A549 (cell line): ENCODE measurements around the gene SF3B5.

Experiments
- CHD2 ChIP-seq: fragments of 150-350 bp; IDR thresholded peaks from 2 replicates; pipeline ENCODE4 v1.6.1; 2014; ENCODE audit warnings: low read length; ENCODE audit not compliant: partially characterized antibody
- EP300 ChIP-seq, 2 experiments: fragments of >200 bp; sonication (Bioruptor Twin); formaldehyde crosslinking; IDR thresholded peaks; 2 replicates in 1 of 2; 3 replicates in 1 of 2; pipeline ENCODE4 v1.6.1; 2016 to 2017
- HDAC2 ChIP-seq: fragments of 200-600 bp; sonication (generic); IDR thresholded peaks from 2 replicates; pipeline ENCODE4 v1.6.1; 2016
- MYC ChIP-seq: IDR thresholded peaks from 2 replicates; pipeline ENCODE4 v1.6.1; 2012; ENCODE audit warnings: mild to moderate bottlenecking, inconsistent platforms, low read length, improper control_type of control experiment, borderline replicate concordance
- POLR2A ChIP-seq: IDR thresholded peaks from 2 replicates; pipeline ENCODE4 v1.6.1; 2012; ENCODE audit warnings: mild to moderate bottlenecking, low read length
- POLR2AphosphoS2 ChIP-seq: conservative IDR thresholded peaks from 2 replicates; pipeline ENCODE4 v1.6.1; 2012; ENCODE audit warnings: low read length, improper control_type of control experiment, inconsistent platforms
- SMC3 ChIP-seq: fragments of >200 bp; sonication (Bioruptor Twin); formaldehyde crosslinking; IDR thresholded peaks from 3 replicates; pipeline ENCODE4 v1.6.1; 2018; ENCODE audit warnings: inconsistent platforms
- ZC3H11A ChIP-seq: fragments of 450-650 bp; IDR thresholded peaks from 2 replicates; pipeline ENCODE4 v1.6.1; 2014; ENCODE audit warnings: antibody characterized with exemption, mild to moderate bottlenecking
- ZFP36 ChIP-seq: fragments of 450-650 bp; IDR thresholded peaks from 2 replicates; pipeline ENCODE4 v1.6.1; 2014; ENCODE audit warnings: borderline replicate concordance; ENCODE audit not compliant: partially characterized antibody
- TF ChIP-seq, protein P1 (sequence below): fragments of >200 bp; sonication (Bioruptor Twin); formaldehyde crosslinking; IDR thresholded peaks from 3 replicates; pipeline ENCODE4 v1.5.1; 2016
- TF ChIP-seq, protein P2 (sequence below): IDR thresholded peaks from 2 replicates; pipeline ENCODE4 v1.6.1; 2012

DNA sequence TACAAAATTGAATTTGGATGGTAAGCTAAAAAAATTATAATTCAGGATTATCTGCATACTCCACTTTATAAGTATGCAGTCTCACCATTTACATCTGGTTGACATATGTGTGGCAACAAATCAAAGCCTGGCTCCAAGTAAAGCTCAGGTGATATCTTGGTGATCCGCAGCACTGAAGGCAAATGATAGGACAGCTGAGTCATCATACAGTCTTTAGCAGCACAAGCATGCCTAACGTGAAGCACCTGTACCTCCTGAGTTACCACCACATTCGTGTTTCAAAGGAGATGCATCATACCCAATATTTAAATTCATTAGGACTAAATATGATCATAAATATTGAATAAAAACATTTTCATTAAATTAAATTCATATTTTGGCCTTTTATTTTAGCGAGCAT lies 43.2 kb upstream of the SF3B5 start:
- TF ChIP-seq POLR2A: no peak
- TF ChIP-seq EP300 (IDR thresholded peaks at IDR 0.05): no peak
- TF ChIP-seq MYC: no peak
- no peak for TF ChIP-seq CHD2
- no peak for TF ChIP-seq SMC3
- TF ChIP-seq, protein P1, sequence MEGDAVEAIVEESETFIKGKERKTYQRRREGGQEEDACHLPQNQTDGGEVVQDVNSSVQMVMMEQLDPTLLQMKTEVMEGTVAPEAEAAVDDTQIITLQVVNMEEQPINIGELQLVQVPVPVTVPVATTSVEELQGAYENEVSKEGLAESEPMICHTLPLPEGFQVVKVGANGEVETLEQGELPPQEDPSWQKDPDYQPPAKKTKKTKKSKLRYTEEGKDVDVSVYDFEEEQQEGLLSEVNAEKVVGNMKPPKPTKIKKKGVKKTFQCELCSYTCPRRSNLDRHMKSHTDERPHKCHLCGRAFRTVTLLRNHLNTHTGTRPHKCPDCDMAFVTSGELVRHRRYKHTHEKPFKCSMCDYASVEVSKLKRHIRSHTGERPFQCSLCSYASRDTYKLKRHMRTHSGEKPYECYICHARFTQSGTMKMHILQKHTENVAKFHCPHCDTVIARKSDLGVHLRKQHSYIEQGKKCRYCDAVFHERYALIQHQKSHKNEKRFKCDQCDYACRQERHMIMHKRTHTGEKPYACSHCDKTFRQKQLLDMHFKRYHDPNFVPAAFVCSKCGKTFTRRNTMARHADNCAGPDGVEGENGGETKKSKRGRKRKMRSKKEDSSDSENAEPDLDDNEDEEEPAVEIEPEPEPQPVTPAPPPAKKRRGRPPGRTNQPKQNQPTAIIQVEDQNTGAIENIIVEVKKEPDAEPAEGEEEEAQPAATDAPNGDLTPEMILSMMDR: no peak
- no peak for TF ChIP-seq ZFP36
- TF ChIP-seq HDAC2: no peak
- TF ChIP-seq, protein P2, sequence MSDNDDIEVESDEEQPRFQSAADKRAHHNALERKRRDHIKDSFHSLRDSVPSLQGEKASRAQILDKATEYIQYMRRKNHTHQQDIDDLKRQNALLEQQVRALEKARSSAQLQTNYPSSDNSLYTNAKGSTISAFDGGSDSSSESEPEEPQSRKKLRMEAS: no peak
- TF ChIP-seq ZC3H11A: no peak
- no peak for TF ChIP-seq POLR2AphosphoS2
